ENCODE data around the gene RIC3. TPM values are rescaled to one million over a fixed set of nuclear protein-coding genes. Genes with fewer than 3 reads are reported as not detected.

RIC3 gene
- total RNA-seq, 1 donor, result not detected

DNA sequence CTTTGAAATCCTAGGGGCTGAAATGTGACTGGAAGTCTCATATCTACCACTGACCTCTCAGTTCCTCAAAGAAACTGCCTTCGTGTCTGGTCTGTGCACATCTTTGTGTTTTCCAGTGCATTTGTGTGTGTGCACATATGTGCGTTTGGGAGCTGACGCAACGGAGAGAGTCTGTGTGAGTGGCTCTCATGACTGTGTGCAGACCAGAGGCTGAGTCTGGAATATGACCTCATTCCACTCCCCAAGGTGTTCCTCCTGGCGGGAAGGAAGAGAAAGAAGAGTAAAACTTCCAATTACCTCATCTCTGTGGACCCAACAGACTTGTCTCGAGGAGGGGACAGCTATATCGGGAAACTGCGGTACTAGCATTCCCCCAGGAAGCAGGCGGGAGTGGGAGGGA, 71.4 kb downstream of the RIC3 start:
- no peak for DNase-seq (ENCODE audit: low read depth)
- TF ChIP-seq CTCF (IDR thresholded peaks at IDR 0.05; ENCODE audit: insufficient read depth, low read length), result no peak
- H3K4me3 ChIP-seq (ENCODE audit: low read depth, low read length), result no peak overlapping the region

- no peak for DNase-seq (ENCODE audit: low read depth)
- no peak overlapping the region for H3K4me3 ChIP-seq (ENCODE audit: low read depth, low read length)
- TF ChIP-seq CTCF (IDR thresholded peaks at IDR 0.05; ENCODE audit: insufficient read depth, low read length), result no peak
Observed at GRCh38 chr11:8097062-8097461, 71.8 kb downstream of the RIC3 start.

DNA sequence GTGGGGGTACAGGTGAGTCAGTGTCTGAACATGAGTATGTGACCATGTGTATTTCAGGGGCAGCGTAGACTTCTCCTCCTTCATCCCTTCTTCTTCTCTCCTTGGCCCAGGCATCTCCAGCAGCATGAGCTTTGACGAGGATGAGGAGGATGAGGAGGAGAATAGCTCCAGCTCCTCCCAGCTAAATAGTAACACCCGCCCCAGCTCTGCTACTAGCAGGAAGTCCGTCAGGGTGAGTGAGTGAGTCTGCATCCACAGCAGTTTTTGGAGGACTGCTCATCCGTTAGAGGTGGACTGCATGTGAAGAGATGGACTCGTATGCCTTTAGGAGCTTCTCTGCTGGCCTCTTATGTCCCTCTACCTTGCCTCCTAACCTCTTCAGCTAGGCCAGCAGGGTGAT, 72.2 kb downstream of the RIC3 start:
- no peak overlapping the region for H3K4me3 ChIP-seq (ENCODE audit: low read depth, low read length)
- DNase-seq (ENCODE audit: low read depth), result no peak
- TF ChIP-seq CTCF (IDR thresholded peaks at IDR 0.05; ENCODE audit: insufficient read depth, low read length), result no peak

DNA sequence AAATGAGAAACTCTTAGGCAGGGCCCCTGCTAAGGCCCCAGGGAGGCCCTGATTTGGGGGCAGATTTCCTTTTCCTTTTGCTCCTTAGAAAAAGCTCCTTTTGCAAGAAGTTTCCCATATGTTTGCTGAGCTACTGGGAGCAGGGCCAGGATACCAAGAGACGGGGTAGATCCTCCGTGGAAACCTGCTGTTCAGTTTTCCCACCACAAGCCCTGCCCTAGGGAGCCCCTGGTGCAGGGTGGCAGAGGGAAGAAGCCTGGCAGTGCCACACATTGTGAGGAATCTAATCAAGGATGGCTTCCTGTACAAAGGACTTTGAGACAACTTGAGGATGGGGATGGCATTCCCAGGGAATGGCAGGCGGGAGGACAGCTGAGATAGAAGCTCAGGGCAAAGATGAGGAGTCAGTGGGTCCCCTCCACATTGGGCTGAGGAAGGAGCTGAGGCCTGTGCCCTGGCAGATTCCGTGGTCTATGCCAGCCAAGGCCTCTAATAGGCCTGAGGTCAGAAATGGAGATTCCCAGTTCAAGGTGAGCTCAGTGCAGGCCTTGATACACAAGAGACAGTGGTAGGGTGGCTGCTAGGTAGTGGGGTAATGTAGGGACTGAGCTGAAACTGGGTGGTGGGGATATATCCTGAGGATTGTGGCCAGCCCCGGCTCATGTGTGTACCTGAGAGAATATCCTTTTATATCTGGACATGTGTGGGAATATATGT, 72.9 kb downstream of the RIC3 start:
- H3K4me3 ChIP-seq (ENCODE audit: low read depth, low read length), result no peak overlapping the region
- TF ChIP-seq CTCF (IDR thresholded peaks at IDR 0.05; ENCODE audit: insufficient read depth, low read length), result no peak
- no peak for DNase-seq (ENCODE audit: low read depth)

- no peak overlapping the region for H3K4me3 ChIP-seq (ENCODE audit: low read depth, low read length)
- no peak for DNase-seq (ENCODE audit: low read depth)
- no peak for TF ChIP-seq CTCF (IDR thresholded peaks at IDR 0.05; ENCODE audit: insufficient read depth, low read length)
Observed at GRCh38 chr11:8095371-8095770, 73.5 kb downstream of the RIC3 start.

DNA sequence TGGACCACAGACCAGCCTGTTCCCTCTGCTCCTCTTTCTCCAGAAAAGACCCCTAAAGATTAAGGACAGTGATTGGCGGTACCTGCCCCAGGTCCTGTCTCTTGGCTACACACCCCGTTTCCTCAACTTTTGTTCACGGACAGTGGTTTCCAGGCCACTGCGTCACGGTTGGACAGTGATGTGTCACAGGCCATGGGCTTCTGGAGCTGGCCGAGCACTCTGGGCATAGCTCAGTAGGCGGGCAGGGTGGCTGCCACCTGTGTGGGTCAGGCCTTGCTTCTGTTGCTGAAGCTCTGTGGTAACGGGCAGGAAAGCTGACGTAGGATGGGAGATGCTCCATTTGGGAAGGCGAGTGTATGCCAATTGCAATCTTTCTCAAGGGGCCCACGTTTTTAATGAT, 74.2 kb downstream of the RIC3 start:
- no peak overlapping the region for H3K4me3 ChIP-seq (ENCODE audit: low read depth, low read length)
- no peak for TF ChIP-seq CTCF (IDR thresholded peaks at IDR 0.05; ENCODE audit: insufficient read depth, low read length)
- no peak for DNase-seq (ENCODE audit: low read depth)

Measured in fibroblast of the aortic adventitia (primary cell).